Measurements from ENCODE around the gene SORBS2.

Gene SORBS2

DNA sequence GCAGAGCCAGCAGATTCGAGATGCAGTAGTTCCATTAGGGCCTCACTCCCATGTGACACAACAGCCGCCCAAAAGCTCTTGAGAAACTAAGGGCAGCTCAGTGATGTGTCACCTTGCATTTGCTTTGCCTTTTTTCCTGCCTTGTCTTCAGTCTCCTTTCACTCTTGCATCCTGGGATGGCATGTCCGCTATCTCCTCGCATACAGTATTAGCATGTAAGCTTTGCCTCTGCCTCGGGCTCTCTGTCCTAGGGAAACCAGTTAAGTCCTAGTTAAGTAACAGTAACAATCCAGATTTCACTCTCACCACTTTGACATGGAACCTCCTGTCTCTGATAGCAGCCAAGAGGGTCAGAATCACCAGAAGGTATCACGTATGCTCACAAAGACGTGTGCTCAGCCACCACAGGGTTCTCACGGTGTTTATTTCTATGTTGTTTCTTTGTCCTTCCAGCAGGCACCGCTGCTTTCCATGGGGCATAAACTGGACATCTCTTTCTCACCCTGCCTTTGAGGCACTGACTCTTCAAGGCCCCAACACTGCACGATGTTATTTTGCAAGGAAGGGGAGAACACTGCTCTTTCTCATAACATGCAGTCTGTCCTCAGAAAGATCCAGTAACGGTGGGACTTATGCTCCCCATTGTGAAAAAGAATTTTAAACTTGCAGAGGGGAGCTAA, 26.7 kb upstream of the SORBS2 start:
- no peak for TF ChIP-seq CTCF (IDR thresholded peaks at IDR 0.05; ENCODE audit: insufficient read depth, missing control alignments)
- FAIRE-seq, result no peak
- DNase-seq (ENCODE audit: insufficient read length, low spot score), result no peak

DNA sequence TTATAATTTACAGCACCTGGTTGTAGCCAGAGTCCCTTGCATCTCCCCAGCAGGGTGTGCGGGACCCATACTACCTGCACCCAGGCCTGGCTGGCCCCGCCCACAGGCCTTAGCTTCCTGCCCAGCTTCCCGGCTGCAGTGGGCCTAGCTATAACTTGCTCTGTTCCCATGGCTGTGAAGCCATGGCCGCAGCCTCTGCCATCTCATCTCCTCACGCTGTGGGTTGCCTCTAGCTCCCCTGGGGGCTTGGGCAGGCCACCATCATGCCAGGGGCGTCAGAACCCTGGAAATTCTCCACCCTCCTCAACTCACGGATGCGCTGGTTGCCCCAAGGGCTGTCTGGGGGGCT, 26.1 kb upstream of the SORBS2 start:
- TF ChIP-seq CTCF (IDR thresholded peaks at IDR 0.05; ENCODE audit: insufficient read depth, missing control alignments), result no peak
- DNase-seq (ENCODE audit: insufficient read length, low spot score) (no peak), FAIRE-seq (no peak)

GRCh38 chr4:185837415-185838103, 25.6 kb upstream of the SORBS2 start:
- TF ChIP-seq CTCF (IDR thresholded peaks at IDR 0.05; ENCODE audit: insufficient read depth, missing control alignments), result no peak
- FAIRE-seq, result no peak
- DNase-seq (ENCODE audit: insufficient read length, low spot score), result no peak

GRCh38 chr4:185836241-185837084, 24.5 kb upstream of the SORBS2 start:
- DNase-seq (ENCODE audit: insufficient read length, low spot score), result no peak
- no peak for TF ChIP-seq CTCF (IDR thresholded peaks at IDR 0.05; ENCODE audit: insufficient read depth, missing control alignments)
- FAIRE-seq, result no peak

- DNase-seq (ENCODE audit: insufficient read length, low spot score) (no peak), FAIRE-seq (no peak)
- no peak for TF ChIP-seq CTCF (IDR thresholded peaks at IDR 0.05; ENCODE audit: insufficient read depth, missing control alignments)
Measured at GRCh38 chr4:185835814-185836213, 23.8 kb upstream of the SORBS2 start.

DNA sequence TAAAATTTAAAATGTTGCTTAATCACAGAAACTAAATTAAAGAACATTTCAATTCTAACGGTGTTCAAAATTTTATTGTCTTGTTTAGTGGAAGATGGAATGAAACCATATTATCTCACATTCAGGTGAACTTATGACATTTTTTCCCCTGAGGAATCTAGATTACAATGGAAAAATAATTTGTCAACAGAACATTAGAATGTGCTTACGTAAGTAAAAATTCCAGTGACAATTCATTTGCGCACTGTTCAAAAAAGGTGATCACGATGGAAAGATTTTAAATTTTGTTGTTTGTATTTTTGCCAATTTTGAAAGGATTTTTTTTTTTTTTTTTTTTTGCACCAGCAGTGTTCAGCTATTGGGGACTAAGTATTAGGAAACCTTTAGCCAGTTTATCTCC, 23.3 kb upstream of the SORBS2 start:
- DNase-seq (ENCODE audit: insufficient read length, low spot score) (no peak), FAIRE-seq (no peak)
- no peak for TF ChIP-seq CTCF (IDR thresholded peaks at IDR 0.05; ENCODE audit: insufficient read depth, missing control alignments)

Measured in D721Med (cell line).